Astrocyte of the cerebellum (primary cell): ENCODE results near the gene DDX51.

Experiments
- DNase-seq: peaks from one replicate; pipeline ENCODE4 v3.0.0-alpha.2; 2011; ENCODE audit warnings: low read depth
- H3K4me3 ChIP-seq: 2 replicates; pipeline ENCODE4 v1.5.1; 2011; ENCODE audit warnings: mild to moderate bottlenecking, low read depth, low read length, moderate library complexity
- in situ Hi-C: cut with HindIII; loops from 2 replicates; pipeline ENCODE4 v1.10.0; 2017; ENCODE audit warnings: low sequenced_read_pairs
- TF ChIP-seq, protein P1 (sequence below): IDR thresholded peaks from 2 replicates; pipeline ENCODE4 v1.5.1; 2012; ENCODE audit warnings: low read length, low read depth, moderate library complexity, mild to moderate bottlenecking; ENCODE audit errors: missing control alignments

DDX51 gene

DNA sequence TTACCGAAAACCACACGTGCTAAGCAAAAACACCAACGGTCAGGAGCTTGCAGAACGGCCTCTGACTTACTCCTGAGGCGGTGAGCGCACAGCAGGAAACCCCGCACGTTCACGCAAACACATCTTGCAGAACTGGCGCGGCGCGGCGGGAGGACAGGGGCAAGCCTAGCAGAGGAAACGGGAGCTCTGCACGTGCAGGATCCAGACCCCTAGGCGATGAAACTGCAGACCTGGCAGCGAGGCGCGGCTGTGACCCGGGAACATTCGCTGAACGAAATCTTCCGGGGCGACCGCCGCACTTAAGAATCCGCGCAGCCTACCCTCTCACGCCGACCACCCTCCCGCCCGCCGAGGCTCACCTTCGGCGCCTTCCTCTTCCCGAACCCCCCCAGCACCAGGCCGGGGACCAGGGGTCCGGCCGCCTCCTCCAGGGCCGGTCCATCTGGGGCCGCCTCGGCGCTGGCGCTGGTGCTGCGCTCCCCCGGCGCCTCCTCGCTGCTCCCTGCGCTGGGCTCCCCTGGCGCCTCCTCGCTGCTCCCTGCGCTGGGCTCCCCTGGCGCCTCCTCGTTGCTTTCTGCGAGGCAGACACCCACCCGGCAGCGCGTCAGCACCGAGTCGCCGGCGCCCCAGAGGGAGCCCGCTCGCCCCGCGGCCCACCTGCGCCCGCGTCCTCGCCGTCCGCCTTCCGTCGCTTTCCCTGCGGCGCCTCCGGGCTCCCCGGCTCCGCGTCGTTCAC is 615 bp downstream of the DDX51 start:
- TF ChIP-seq, protein P1, sequence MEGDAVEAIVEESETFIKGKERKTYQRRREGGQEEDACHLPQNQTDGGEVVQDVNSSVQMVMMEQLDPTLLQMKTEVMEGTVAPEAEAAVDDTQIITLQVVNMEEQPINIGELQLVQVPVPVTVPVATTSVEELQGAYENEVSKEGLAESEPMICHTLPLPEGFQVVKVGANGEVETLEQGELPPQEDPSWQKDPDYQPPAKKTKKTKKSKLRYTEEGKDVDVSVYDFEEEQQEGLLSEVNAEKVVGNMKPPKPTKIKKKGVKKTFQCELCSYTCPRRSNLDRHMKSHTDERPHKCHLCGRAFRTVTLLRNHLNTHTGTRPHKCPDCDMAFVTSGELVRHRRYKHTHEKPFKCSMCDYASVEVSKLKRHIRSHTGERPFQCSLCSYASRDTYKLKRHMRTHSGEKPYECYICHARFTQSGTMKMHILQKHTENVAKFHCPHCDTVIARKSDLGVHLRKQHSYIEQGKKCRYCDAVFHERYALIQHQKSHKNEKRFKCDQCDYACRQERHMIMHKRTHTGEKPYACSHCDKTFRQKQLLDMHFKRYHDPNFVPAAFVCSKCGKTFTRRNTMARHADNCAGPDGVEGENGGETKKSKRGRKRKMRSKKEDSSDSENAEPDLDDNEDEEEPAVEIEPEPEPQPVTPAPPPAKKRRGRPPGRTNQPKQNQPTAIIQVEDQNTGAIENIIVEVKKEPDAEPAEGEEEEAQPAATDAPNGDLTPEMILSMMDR = no peak
- H3K4me3 ChIP-seq = peak overlapping the region; percentile 86
- no peak for DNase-seq
- in situ Hi-C loops = no loop called here

DNA sequence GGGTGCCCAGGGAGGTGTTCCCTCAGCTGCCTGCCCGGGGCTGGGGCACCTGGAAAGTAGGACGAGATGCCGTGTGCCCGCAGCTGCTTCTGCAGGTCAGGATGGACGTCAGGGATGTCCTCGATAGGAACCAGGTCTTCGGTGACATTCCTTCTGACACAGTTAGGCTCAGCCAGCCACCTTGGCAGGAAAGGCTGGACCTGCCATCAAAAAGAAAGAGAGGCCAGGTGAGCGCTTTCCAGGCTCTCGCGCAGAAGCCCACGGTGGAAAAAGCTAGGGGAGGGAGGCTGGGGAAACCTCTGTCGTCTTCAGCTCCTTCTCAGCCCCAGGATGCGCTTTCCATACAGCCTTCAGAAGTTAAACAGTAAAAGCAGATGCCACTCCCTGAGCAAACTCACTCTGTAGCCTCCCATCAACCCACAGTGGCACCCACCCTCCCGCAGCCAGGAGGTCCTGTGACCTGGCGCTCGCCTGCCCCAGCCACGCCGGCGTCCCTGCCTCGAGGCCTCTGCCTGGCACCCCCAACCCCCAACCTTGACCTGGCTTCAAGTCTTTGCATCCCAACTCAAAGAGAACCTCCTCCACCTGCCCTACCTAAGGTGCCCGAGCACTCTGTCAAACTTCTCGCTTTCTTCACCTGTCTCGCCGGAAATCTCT is 1.3 kb downstream of the DDX51 start:
- TF ChIP-seq, protein P1 = no peak
- DNase-seq = no peak
- in situ Hi-C loops = no loop called here
- H3K4me3 ChIP-seq = peak overlapping the region; percentile 86

DNA sequence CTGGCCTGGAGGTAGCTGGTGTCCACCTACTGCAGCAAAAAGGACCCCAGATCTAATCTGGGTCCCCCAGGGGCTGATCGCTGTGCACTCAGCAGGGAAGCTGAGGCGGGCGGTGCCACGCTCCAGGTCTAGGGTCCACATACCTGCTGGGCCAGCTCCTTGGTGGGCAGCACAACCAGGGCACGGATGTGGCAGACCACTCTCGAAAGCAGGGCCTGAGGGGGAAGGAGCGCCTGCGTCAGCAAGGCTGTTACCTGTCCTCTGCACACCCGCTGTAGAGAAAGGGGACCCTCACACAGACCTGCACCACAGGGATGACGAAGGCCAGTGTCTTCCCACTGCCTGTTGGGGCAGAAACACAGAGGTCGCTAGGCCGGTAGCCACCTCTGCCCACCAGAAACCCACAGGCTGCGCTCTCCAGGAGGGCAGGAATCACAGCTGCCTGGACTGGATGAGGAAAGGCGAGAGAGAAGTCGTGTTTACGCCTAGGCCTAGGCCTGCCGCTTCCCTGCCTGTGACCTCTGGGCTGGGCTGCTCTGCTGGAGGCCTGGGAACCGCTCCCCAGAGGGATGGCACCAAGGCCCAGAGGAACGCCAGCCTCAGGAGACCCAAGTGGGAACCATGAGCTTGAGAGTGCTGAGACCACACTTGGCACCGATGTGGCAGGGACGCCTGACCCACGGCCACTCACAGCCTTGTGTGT is 2.0 kb downstream of the DDX51 start:
- in situ Hi-C loops = no loop called here
- no peak for DNase-seq
- TF ChIP-seq, protein P1 = no peak
- no peak overlapping the region for H3K4me3 ChIP-seq

DNA sequence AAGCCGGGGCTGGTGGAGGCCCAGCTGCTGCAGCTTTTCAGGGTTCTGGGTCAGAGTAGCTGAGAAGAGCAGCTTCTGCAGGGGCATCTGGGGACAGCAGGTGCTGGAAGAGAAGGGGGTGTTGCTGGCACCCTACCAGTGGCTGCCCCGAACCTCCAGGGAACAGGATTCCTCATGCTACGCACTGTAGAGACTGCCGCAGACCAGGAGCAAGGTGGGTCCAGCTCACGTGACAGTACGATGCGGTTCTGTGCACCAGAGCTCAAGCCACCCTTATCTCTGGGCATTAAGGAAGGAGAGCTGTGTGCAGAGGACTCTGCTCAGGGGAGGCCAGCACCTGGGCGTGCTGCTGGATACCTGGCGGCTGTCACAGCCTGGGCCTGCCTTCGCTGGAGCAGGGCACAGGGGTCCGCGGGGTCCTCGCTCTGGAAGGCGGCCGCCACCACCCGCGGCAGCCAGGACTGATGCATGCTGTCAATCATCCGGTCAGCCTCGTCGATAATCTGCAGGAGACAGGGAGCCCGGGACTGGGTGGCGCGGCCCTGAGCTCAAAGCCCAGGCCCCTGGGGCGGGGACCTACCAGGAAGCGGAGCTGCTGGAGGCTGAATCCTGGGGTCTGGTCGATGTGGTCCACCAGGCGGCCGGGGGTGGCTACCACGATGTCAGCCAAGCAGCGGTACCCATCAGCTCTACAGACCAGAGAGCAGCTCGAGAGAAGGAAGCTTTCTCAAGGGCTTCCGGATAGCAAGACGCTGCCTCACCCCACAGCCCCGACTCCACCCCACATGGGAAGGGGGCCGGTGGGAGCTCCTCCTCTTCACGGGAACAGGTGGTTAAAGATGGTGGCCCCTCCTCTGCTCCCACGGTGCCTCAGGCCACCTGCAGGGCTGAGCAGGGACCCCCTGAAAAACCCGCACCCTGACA is 2.9 kb downstream of the DDX51 start:
- TF ChIP-seq, protein P1 = no peak
- no peak for DNase-seq
- in situ Hi-C loops = no loop called here
- H3K4me3 ChIP-seq = no peak overlapping the region

DNA sequence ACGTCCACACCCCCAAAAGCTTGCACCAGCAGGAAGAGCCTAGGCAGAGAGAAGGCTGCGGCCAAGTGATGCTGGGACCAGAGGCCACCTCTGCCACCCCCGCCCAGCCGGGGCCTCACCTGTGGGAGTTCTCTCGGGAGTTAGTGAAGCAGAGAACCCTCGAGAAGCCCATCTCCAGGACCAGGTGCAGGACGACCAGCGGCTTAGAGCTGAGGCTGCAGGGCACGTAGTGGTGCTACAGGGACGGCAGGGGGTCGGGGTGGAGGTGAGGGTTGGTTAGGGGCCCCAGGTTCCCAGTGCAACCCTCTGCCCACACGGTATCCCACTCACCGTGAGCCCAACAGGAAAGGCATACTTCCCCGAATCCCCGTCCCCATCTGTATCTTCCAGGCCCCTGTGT is 3.6 kb downstream of the DDX51 start:
- no peak overlapping the region for H3K4me3 ChIP-seq
- DNase-seq = no peak
- in situ Hi-C loops = no loop called here
- TF ChIP-seq, protein P1 = no peak

DNA sequence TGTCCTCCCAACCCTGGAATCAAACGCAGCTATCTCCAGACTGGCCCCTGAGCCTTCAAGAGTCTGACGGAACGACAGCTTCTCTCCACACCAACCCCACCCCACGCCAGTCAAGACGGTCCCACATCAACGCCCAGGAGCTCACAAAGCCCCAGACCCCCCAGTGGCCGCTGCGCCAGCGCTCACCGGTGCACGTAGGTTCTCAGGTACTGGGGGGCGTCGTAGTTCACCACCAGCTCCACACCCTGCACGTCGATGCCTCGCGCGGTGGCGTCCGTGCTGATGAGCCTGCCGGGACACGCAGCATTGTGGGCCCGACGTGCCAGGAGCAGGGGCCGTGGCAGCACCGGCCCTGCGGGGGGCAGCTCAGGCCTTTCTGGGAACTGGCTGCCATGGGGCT is 4.2 kb downstream of the DDX51 start:
- in situ Hi-C loops = no loop called here
- H3K4me3 ChIP-seq = no peak overlapping the region
- TF ChIP-seq, protein P1 = no peak
- no peak for DNase-seq
